PC-3 (cell line): ENCODE measurements around the gene PHLDA3. TPM values are rescaled to one million over a fixed set of nuclear protein-coding genes. Genes with fewer than 3 reads are reported as not detected.

ENCODE experiments used
- ATAC-seq: fragments of 200-7000 bp; cut with Tn5 transposase; 2 replicates; pipeline ENCODE4 v1.9.1; 2020; ENCODE audit warnings: mild to moderate bottlenecking, moderate library complexity
- BruUV-seq: library from RNA; stranded (reverse); fragments of 400-500 nt; replicated peaks from 2 replicates; lab custom pipeline; 2021; lab: Mats Ljungman, UMichigan
- CTCF ChIA-PET: fragments of 300-600 bp; sonication (Branson Sonifier 250); formaldehyde crosslinking; loops from one replicate; lab custom pipeline; 2022; ENCODE audit warnings: antibody characterized with exemption; lab: Charles Lee
- POLR2A ChIA-PET: fragments of 300-600 bp; sonication (Branson Sonifier 250); formaldehyde crosslinking; loops from one replicate; lab custom pipeline; 2022; ENCODE audit warnings: antibody characterized with exemption; ENCODE audit not compliant: unreplicated experiment; lab: Charles Lee
- DNase-seq: peaks from one replicate; pipeline ENCODE4 v3.0.0-alpha.2; 2015
- H2AFZ ChIP-seq: fragments of 300-600 bp; sonication (generic); 2 replicates; pipeline ENCODE4 v1.6.0; 2016; ENCODE audit warnings: antibody characterized with exemption, low read length
- H3F3A ChIP-seq: fragments of 300-600 bp; sonication (generic); one replicate; pipeline ENCODE4 v1.6.0; 2017; ENCODE audit warnings: antibody characterized with exemption, low read length, control low read depth, mild to moderate bottlenecking; ENCODE audit not compliant: unreplicated experiment
- H3K27ac ChIP-seq: fragments of 300-600 bp; sonication (generic); 2 replicates; pipeline ENCODE4 v1.5.1; 2016; ENCODE audit warnings: mild to moderate bottlenecking, low read length
- H3K27me3 ChIP-seq: fragments of 300-600 bp; sonication (generic); 2 replicates; pipeline ENCODE4 v1.6.1; 2016; ENCODE audit warnings: low read length, mixed read lengths
- H3K36me3 ChIP-seq: fragments of 300-600 bp; sonication (generic); 2 replicates; pipeline ENCODE4 v1.6.1; 2016; ENCODE audit warnings: low read depth, mixed run types, low read length, mixed read lengths
- H3K4me1 ChIP-seq: fragments of 300-600 bp; sonication (generic); 2 replicates; pipeline ENCODE4 v1.5.1; 2016; ENCODE audit warnings: low read length; ENCODE audit not compliant: insufficient read depth
- H3K4me2 ChIP-seq: fragments of 300-600 bp; sonication (generic); 2 replicates; pipeline ENCODE4 v1.6.0; 2016; ENCODE audit warnings: low read length
- H3K4me3 ChIP-seq: fragments of 300-600 bp; sonication (generic); 2 replicates; pipeline ENCODE4 v1.5.1; 2016; ENCODE audit warnings: mild to moderate bottlenecking, low read length, mixed read lengths
- H3K79me2 ChIP-seq: fragments of 300-600 bp; sonication (generic); 2 replicates; pipeline ENCODE4 v1.6.1; 2017; ENCODE audit warnings: low read length, mixed read lengths
- H3K9ac ChIP-seq: fragments of 300-600 bp; sonication (generic); 2 replicates; pipeline ENCODE4 v1.6.0; 2016; ENCODE audit warnings: mild to moderate bottlenecking, low read length
- H3K9me2 ChIP-seq: fragments of 300-600 bp; sonication (generic); replicated peaks from 2 replicates; pipeline ENCODE4 v1.6.1; 2016; ENCODE audit warnings: mixed run types, low read length, mixed read lengths
- H3K9me3 ChIP-seq: fragments of 300-600 bp; sonication (generic); 2 replicates; pipeline ENCODE4 v1.6.1; 2016; ENCODE audit warnings: low read length, mixed read lengths
- H4K20me1 ChIP-seq: fragments of 300-600 bp; sonication (generic); 2 replicates; pipeline ENCODE4 v1.6.1; 2016; ENCODE audit warnings: low read length, mixed read lengths
- EZH2 ChIP-seq: fragments of 300-600 bp; sonication (generic); IDR thresholded peaks from one replicate; pipeline ENCODE4 v1.6.1; 2017; ENCODE audit warnings: antibody characterized with exemption, mild to moderate bottlenecking, low read length; ENCODE audit not compliant: unreplicated experiment
- EZH2phosphoT487 ChIP-seq: fragments of 300-600 bp; sonication (generic); IDR thresholded peaks from 2 replicates; pipeline ENCODE4 v1.6.1; 2018; ENCODE audit warnings: mild to moderate bottlenecking, antibody characterized with exemption, low read length, borderline replicate concordance
- intact Hi-C: fragments of 100-400 bp; cut with micrococcal nuclease; formaldehyde crosslinking; loops from 2 replicates; pipeline ENCODE4 v1.9.0; 2023
- total RNA-seq: library from RNA; depleted of rRNA; stranded (reverse); fragments of >200 nt; gene quantifications from 2 replicates; pipeline ENCODE4 v1.2.3, GENCODE V29; 2014
- TF ChIP-seq, protein P1 (sequence below): fragments of 300-600 bp; sonication (generic); conservative IDR thresholded peaks from 2 replicates; pipeline ENCODE4 v1.5.1; 2017; ENCODE audit warnings: antibody characterized with exemption, low read depth, mild to moderate bottlenecking, low read length

PHLDA3 gene
- total RNA-seq, 1 experiment from 2014 or later = 216 TPM

GRCh38 chr1:201496296-201496690 lies 27.3 kb upstream of the PHLDA3 start:
- no peak overlapping the region for H3K4me2 ChIP-seq
- no peak overlapping the region for H3K27ac ChIP-seq
- no peaks in the 10 kb centered on the region for H3K4me1 ChIP-seq
- TF ChIP-seq, protein P1, sequence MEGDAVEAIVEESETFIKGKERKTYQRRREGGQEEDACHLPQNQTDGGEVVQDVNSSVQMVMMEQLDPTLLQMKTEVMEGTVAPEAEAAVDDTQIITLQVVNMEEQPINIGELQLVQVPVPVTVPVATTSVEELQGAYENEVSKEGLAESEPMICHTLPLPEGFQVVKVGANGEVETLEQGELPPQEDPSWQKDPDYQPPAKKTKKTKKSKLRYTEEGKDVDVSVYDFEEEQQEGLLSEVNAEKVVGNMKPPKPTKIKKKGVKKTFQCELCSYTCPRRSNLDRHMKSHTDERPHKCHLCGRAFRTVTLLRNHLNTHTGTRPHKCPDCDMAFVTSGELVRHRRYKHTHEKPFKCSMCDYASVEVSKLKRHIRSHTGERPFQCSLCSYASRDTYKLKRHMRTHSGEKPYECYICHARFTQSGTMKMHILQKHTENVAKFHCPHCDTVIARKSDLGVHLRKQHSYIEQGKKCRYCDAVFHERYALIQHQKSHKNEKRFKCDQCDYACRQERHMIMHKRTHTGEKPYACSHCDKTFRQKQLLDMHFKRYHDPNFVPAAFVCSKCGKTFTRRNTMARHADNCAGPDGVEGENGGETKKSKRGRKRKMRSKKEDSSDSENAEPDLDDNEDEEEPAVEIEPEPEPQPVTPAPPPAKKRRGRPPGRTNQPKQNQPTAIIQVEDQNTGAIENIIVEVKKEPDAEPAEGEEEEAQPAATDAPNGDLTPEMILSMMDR = no peak
- no peak for TF ChIP-seq EZH2phosphoT487
- TF ChIP-seq EZH2 = no peak
- H3K79me2 ChIP-seq = peaks cover 32% of the 10 kb centered on the region
- H3K9me3 ChIP-seq = no peaks in the 10 kb centered on the region
- no peaks in the 10 kb centered on the region for H3F3A ChIP-seq
- H2AFZ ChIP-seq = no peak overlapping the region
- DNase-seq (no peak), ATAC-seq (no peak)
- intact Hi-C loops = no loop called here
- no peak overlapping the region for H3K4me3 ChIP-seq
- POLR2A ChIA-PET = no interaction called here
- H3K9me2 ChIP-seq = no peaks in the 10 kb centered on the region
- CTCF ChIA-PET = no interaction called here
- H3K27me3 ChIP-seq = no peaks in the 10 kb centered on the region
- BruUV-seq = no TSS peak
- no peak overlapping the region for H3K9ac ChIP-seq
- peaks cover 4% of the 10 kb centered on the region; the same call in 1 of the 2 replicates for H4K20me1 ChIP-seq
- H3K36me3 ChIP-seq = peaks cover 23% of the 10 kb centered on the region

DNA sequence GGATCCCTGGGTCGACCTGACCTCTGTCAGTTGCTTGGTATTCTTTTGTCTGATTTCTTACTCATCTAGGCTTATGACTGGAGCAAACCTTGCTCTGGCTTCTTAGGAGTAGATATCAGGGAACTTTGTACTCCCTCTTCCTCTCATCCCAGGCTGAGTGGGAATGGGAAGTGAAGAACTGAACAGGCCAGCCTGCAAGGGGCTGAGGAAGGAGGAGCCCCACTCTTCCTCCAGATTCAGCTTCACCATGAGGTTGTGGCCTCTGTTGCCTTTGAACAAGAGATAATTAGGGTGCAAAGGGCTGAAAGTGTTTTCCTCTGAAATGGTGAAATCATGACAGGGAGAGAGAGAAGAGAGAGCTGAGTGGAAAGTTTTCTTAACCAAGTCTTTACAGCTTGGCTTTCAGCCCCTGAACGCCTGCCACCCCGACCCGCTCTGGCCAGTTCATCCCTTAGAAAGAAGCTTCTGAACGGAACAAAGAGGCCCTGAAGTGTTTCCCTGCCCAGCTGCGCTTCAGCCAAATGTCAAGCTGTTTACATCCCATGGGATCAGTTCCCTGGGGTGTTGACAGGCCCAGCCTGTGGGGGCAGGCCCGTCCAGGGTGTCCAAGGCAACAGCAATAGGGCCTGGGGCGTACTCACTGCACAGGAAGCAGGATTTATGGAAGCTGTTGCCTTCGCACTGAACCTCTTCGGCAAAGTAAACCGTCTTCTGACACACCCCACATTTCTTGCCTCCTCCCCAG lies 26.7 kb upstream of the PHLDA3 start:
- Histone ChIP-seq H3K4me3 (no peak overlapping the region), H2AFZ (no peak overlapping the region), H3K9ac (no peak overlapping the region), H3K4me2 (no peak overlapping the region), H3K4me1 (peaks cover 3% of the 10 kb centered on the region), H3K36me3 (peaks cover 25% of the 10 kb centered on the region), H3K79me2 (peaks cover 27% of the 10 kb centered on the region), H3K9me3 (no peaks in the 10 kb centered on the region), H3K27me3 (no peaks in the 10 kb centered on the region), H3F3A (no peaks in the 10 kb centered on the region), H4K20me1 (no peaks in the 10 kb centered on the region), H3K27ac (no peak overlapping the region), H3K9me2 (no peaks in the 10 kb centered on the region)
- intact Hi-C loops = no loop called here
- TF ChIP-seq EZH2phosphoT487 (no peak), EZH2 (no peak)
- TF ChIP-seq, protein P1 = no peak
- no TSS peak for BruUV-seq
- ATAC-seq = no peak
- ChIA-PET POLR2A (no interaction called here), CTCF (no interaction called here)
- no peak for DNase-seq
